ENCODE results near the gene MAP2K2. TPM values are rescaled to one million over a fixed set of nuclear protein-coding genes. Genes with fewer than 3 reads are reported as not detected.
"Not testable (repeated sequence)": the region's sequence is repeated elsewhere in the genome, so short reads cannot be mapped to it uniquely, and the experiment has no call there.

MAP2K2 gene
- total RNA-seq, 1 experiment from 2014 or later, result 126 TPM

DNA sequence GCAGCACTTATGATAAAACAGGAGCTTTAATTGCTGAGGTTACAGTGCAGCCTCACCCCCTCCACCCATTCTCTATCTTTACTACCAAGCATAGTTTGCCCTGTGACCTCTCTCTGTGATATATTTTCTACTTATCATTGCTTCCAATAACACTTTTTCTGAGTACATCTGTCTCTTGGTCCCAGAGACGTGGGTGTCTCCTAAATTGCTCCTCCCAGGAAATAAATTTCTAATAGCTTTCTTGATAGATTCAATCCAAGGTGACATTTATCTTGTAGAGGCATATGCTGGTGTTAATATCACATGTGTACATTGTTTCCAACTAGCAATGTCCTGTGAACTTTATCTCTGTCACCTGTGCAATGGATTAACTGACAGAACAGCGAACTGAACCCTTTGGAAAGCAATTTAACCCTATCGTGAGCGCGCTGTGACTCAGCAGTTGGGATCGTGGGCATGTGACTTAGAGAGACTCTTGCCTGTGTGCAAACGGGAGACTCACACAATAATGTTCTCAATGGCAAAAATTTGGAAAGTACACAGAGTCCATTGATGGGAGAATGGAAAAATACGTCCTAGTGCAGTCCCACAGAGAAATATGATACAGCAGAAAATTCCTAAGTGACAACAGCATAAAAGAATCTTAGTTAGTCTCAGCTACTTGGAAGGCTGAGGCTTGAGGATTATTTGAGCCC lies 7.0 kb upstream of the MAP2K2 start:
- DNase-seq (ENCODE audit: low read depth), result peak; percentile 74

DNA sequence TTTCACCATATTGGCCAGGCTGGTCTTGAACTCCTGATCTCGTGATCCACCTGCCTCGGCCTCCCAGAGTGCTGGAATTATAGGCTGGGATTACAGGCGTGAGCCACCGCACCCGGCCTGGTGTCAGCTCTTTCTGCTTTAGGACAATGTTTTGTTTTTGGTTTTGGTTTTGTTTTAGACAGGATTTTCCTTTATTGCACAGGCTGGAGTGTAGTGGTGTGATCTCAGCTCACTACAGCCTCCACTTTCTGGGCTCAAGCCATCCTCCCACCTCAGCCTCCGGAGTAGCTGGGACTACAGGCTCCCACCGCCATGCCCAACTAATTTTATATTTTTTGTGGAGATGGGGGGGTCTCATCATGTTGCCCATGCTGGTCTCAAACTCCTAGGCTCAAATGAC lies 5.1 kb upstream of the MAP2K2 start:
- not testable (repeated sequence) for DNase-seq (ENCODE audit: low read depth)

DNA sequence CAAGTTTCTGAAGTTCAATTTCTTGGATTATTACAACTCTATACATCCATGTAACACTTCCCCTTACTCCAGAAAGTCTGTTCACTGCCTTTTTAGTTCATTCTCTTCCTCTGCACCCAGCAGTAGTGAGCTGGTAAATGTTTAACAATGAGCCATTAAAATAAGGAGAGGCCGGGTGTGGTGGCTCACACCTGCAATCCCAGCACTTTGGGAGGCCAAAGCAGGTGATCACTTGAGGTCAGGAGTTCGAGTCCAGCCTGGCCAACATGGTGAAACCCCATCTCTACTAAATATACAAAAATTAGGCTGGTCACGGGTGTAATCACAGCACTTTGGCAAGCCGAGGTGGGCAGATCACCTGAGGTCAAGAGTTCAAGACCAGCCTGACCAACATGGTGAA lies 3.4 kb upstream of the MAP2K2 start:
- not testable (repeated sequence) for DNase-seq (ENCODE audit: low read depth)

DNA sequence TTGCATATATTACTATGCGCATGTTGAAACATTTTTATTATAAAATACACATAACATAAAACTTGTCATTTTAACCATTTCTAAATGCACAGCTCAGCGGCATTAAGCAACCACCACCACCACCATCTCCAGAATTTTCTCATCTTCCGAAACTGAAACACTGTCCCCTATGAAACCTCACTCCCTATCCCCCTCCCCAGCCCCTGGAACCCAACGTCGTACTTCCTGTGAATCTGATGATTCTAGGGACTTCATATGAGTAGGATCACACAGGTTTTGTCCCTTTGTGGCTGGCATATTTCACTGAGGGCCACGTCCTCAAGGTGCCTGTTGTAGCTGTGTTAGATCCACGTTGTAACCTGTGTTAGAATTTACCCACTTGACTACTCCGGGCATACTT lies 716 bp upstream of the MAP2K2 start:
- no peak for DNase-seq (ENCODE audit: low read depth)

DNA sequence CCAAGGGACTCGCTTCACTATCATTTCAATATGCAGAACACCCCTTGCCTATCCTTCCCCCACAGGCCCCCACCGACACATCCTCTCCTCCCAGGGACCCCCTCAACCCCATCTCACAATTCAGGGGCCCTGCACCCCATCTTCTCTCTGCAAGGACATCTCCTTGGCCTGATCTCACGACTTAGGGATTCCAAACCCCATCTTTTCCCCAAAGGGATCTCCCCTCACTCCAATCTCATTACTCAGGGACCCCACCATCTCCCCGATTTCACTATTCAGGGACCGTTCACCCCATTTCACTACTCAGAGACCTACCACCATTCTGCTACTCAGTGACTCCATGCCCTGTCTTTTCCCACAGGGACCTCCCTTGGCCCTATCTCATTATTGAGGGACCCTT lies 1.4 kb downstream of the MAP2K2 start:
- DNase-seq (ENCODE audit: low read depth), result no peak

DNA sequence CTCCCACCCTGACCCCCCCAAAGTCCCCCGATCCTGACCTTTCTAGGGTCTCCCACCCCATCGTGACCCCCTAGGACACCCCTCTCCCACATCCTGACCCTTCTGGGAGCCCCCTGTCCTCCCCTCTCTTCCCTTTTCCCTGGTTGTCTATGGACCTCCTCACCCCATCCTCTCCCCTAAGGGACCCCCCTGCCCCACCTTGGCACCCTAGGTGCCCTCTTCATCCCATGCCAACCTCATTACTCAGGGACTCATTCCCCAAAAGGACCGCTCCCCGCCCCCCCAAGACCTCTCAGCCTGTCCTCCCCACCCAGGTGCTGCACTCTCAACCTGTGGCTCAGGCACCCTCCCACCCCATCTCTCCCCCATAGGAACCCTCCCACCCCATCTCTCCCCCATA lies 2.1 kb downstream of the MAP2K2 start:
- DNase-seq (ENCODE audit: low read depth), result no peak

DNA sequence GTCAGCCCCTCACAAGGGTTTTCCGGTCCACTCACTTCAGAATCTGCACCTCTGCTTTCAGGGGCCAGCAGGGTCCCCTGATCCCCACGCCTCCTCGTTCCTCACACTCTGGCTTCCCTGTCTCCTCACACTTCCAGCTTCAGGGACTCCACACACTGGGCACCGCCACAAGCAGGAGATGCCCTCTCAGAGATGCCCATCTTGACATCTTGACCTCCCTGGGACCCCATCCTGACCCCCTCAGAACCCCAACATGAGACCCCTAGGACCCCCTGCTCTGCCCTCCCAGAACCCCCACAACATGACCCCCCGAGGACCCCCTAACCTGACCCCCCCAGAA lies 2.7 kb downstream of the MAP2K2 start:
- DNase-seq (ENCODE audit: low read depth), result no peak

DNA sequence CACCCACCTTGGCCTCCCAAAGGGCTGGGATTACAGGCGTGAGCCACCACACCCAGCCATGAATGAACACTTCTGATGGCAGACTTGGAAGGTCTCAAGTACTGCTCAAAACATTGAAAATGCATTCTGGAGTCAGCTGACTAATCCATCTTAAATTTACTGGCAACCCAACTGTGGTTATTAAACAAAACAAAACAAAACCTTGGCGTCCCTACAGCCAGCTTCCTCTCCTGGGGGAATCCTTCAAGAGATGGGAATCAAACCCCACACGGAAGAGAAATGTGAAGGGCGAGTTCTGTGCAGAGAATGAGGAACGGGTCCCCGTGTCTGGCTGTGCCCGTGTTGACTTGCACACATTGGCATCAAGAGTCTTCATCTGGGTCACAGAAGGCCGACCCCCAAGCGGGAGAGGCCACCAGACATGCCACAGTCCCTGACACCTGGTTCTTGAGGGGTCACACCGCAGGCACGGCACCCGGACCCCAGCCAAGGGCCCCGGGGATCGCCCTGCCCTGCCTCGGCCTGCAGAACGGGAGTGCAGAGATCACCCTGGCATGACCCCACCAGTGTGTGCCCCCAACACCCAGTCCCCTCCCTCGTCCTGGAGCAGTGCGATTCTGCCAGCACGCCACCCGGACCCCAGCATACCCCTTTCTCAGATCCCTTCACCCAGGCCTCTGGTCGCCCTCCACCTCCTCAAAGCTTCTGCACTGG lies 3.2 kb downstream of the MAP2K2 start:
- DNase-seq (ENCODE audit: low read depth), result peak; percentile 21

DNA sequence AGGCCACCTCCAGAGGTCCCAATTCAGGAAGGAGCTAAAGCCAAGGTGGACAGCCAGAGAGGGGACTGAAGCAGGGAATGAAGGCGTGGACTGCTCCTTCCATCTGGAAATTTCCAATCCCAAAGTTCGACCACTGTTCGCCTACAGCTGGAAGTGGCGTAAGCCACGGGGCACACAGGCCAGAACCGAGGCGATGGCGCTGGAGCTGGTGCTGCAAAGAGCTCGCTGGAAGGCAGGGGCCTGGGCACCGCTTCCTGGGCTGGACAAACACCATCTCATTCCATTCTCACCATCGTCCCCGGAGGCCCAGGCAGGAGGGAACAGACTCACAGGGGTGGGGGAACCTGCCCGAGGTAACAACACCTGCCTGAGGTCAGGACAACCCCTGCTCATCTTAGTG lies 4.2 kb downstream of the MAP2K2 start:
- no peak for DNase-seq (ENCODE audit: low read depth)

DNA sequence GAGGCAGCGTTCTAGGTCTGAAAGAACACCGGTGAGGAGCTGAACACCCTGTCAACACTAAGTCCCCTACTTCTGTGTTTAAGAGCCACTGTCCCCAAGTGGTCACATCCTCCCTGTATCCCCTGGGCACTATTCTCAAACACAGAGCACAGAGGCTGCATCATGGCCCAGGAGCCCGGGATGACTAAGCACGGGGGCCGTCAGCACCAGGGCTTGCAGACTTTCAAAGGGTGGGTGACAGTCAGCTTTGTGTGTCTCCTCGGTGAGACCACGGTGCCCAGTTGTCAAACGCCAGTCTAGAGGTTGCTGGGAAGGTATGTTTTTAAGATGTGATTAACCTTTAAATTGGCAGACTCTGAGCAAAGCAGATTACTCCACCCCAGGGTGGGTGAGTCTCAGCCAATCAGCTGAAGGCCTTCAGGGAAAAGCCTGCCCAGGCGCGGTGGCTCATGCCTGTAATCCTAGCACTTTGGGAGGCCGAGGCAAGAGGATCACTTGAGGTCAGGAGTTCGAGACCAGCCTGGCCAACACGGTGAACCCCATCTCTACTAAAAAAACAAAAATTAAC lies 8.0 kb downstream of the MAP2K2 start:
- DNase-seq (ENCODE audit: low read depth), result no peak

DNA sequence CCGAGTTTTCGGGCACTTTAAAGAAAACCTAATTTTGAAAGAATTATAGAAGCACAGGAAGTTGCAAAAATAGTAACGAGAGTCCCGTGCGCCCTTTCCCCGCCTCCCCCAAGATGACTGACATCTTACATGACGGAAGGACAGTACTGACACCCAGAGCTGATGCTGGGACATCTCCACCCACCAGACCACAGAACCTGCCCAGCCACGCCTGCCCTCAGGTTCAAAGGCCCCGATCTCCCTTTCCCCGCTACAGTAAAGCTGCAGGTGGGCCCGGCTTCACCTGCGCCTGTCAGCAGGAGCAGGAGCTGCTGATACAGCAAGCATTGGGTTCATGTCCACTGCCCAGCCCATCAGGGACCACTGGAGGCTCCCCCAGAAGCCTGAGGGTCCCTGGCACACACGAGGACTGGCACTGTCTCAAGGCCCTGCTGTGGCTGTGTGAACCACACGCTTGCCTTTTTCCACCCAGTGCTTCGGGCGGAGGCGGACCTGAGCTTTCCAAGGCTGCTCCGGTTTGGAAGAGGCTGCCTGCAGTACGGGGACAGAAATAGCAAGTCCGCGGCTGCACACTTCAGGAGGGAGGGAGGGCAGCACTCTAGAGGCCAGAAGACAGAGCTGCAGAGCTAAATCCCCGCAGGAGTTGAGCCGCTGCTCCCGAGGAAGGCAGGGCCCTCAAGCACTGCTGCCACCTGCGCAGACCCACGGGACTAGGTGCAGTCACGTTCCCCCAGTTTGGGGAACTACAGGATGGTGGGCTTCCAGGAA lies 8.7 kb downstream of the MAP2K2 start:
- DNase-seq (ENCODE audit: low read depth), result no peak

DNA sequence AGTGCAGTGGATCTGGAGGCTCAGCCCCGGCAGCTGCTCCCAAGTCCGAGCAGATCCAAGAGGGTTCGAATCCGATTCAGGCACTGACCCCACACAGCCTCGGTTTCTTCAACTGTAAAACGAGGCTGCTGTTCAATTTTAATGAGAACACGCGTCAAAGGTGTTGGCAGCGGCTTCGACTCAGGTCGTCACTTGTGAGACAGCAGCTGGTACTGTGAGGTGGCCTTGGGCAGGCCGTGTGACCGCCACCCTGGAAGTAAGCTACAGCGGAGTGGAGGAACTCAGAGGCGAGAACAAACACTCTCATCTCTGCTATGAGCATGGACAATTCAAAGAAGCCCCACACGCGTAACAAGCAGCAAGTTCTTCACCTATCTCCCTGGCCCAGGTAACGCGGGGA lies 9.7 kb downstream of the MAP2K2 start:
- no peak for DNase-seq (ENCODE audit: low read depth)

DNA sequence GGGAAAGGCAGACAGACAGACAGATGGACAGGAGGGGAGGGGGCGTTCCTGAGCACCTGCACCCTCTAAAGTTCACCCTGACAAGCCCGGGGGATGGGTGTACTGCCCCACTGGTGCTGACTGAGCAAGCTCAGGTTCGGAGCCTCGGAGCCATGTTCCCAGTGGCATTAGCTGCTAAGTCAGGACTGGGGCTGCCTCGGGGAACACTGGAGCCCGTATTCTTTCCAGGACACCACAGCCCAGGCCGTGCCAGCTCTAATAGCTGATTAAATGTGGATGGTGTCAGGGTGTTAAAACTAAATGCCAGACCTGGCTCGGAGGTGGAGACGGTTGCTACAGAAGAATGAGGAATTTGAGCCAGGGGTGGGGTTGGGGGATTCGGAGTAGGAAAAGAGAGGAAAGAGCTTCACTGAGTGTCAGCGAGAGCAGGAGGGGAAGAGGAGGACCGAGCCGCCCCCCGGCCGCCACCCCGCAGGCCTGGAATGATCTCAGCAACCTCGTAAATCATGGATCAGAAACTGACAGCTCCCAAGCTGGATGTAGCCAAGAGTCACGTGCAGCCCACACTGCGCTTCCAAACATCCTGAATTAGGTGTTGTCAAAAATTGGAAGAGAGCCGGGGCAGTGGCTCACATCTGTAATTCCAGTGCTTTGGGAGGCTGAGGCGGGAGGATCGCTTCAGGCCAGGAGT lies 10.4 kb downstream of the MAP2K2 start:
- no peak for DNase-seq (ENCODE audit: low read depth)

DNA sequence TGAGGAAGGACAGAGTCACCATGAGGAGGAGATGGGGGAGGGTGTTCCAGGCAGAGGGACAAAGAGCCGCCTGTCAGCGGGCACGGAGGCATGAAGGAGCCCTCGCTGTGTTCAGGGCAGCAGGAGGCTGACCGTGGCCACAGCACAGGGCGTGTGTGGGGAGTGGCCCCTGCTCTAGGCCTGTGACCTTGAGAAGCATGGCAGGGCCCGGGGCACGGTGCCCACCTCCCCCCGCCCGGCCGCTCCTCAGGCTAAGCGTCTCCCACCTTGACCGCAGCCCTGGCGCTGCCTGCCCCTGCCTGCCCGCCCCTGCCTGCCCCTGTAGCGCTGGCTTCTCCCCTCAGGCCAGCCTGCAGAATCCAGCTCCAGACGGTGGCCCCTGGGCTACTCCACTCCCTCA lies 11.6 kb downstream of the MAP2K2 start:
- DNase-seq (ENCODE audit: low read depth), result no peak

DNA sequence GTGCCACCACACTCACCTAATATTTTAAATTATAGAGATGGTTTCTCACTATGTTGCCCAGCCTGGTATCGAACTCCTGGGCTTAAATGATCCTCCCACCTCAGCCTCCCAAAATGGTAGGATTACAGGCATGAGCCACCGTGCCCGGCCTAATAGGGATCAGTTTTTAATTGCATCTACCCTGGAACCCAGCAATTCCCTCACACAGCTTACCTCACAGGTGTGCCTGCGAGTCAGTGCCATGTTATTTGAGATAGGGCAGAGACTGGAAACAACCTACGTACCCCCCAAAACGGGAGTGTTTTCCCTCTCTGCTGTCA lies 14.3 kb downstream of the MAP2K2 start:
- no peak for DNase-seq (ENCODE audit: low read depth)

DNA sequence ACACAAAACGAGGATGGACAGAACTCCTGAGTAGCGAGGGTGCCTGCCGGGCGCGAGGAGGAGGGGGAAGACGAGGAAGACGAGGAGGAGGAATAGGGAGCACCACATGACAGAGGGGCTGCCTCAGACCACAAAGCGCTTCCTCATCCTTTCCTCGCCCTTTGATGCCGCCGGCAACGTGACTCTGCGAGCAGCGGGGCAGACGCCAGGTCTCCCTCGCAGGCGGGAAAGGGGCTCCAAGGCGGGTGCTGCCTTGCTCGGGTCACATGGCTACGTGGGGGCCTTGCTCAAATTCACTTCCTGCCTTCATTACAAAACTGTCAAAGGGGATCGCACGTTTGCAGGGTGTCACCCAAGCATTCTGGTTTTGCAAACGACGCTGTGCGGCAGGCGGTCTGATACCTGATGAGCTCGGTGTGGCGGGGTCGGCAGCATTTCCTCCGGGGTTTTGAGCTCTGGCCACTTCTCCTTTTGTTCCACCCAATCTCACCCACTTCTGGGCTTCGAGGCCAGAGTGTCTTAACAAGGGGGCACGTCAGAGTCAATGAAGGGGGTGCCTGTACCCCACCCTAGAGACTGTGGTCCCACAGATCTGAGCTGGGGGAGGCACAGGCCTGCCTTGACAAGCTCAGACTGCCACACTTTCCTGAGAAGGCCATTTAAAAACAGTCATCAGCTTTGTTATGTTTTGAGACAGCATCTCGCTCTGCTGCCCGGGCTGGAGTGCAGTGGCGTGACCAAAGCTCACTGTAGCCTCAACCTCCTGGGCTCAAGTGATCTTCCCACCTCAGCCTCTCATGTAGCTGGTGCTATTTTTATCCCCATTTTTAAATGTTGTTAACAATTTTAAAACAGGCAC lies 14.9 kb downstream of the MAP2K2 start:
- DNase-seq (ENCODE audit: low read depth), result no peak

DNA sequence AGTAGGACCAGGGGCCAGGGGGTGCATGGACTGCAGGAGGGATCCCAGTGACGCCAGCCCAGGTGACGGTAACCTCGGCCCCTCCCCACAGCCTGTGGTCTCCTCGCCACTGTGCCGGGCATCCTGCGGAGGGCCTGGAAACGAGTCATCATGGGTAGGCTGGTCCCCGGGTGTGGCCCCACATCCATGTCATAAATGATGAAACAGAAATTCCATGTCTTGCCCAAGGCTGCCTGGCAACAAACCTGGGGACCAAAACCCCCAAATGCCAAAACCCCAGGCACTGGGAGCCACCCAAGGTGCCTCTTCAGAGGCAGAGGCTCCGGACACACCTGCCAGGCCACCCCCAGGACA lies 20.9 kb downstream of the MAP2K2 start:
- no peak for DNase-seq (ENCODE audit: low read depth)

DNA sequence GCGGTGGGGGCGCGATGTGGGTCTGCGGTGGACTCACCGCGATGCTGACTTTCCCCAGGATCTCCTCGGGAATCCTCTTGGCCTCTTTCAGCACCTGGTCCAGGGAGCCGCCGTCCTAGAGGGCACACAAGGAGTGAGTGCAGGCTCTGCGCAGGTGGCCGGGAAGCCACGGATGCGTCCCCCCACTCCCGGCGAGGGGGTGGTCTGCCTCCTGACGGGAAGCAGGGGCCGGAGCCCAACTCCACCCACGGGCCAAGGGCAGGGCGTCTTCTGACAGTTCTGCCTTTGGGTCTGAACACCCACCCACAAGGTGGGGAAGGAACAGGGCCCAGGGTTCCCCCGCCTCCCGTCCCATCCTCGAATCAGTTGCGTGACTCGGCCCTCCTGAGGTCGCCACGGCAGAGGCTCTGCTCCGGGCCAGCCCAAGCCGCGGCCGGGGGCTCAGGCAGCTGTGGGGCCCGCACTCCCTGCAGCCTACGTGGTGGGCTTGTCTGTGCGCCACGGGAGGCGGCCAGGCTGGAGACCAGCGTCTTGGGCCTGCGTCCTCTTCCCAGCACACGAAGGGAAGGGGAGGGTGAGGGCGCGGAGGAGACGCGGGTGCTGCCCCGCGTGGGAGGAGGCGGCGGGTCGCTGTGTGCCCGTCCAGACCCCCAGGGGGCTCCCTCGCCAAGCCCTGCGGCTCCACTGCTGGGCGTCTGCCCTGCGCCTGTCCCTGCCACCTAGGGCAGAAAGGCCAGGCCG lies 21.4 kb downstream of the MAP2K2 start:
- DNase-seq (ENCODE audit: low read depth), result no peak

DNA sequence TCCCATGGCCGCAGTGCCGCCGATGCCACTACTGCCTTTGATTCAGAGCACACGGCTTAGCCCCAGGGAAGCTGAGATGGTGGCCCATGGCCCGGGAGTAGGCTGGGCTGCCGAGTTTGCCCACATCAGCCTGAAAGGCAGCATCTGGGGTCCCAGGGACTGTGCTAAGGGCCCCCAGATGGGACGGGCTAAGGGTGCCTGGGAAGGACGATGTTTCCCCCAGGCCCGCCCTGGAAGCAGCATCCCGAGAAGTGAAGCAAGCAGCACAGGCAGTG lies 22.5 kb downstream of the MAP2K2 start:
- no peak for DNase-seq (ENCODE audit: low read depth)

DNA sequence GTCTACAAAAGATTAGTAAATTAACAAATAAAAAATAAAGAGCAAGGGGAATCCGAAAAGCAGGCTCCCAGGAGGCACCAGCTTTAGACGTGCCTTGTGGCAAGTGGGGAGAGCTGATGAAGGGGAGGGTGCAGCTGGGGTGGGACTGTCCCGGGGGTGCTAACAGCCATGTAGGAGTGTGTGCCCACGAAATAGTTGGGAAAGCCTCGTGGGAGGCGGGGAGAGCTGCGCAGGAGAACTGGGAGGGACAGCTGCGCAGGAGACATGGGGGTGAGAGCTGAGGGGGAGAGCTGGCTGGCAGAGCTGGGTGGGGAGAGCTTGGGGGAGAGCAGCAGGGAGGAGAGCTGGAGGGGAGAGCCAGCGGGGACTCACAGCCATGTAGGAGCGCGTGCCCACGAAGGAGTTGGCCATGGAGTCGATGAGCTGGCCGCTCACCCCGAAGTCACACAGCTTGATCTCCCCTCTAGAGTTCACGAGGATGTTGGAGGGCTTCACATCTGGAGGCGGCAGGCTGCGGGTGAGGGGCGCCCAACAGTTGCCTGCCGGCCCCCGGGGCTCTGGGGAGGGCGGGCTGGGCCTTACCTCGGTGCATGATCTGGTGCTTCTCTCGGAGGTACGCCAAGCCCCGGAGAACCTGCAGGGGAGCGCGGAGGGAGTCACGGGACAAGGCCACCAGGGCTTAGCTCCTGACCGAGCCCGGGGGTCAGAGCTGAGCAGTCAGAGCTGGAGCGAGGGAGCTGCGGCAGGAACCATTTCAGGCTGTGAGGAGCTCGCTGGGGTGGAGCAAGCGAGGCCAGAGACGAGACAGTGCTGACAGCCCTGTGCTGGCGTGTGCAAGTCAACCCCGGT lies 23.1 kb downstream of the MAP2K2 start:
- DNase-seq (ENCODE audit: low read depth), result no peak

All from RPMI7951 (cell line).